Measurements from ENCODE around the gene AVP.

Gene AVP

GRCh38 chr20:3039426-3039825 is 45.1 kb downstream of the AVP start:
- Histone ChIP-seq H3K9me3 (ENCODE audit: control insufficient read depth, low read length) (no peaks in the 10 kb centered on the region), H3K9ac (ENCODE audit: low read length) (no peak overlapping the region), H3K4me3 (ENCODE audit: low read length) (no peak overlapping the region), H3K4me1 (ENCODE audit: control insufficient read depth, insufficient read depth, low read length) (peaks cover 5% of the 10 kb centered on the region), H3K27me3 (ENCODE audit: control insufficient read depth, insufficient read depth, low read length) (no peaks in the 10 kb centered on the region), H3K36me3 (ENCODE audit: control insufficient read depth, insufficient read depth, low read length) (peaks cover 28% of the 10 kb centered on the region)

- no peak overlapping the region for H3K9ac ChIP-seq (ENCODE audit: low read length)
- peaks cover 28% of the 10 kb centered on the region for H3K36me3 ChIP-seq (ENCODE audit: control insufficient read depth, insufficient read depth, low read length)
- no peaks in the 10 kb centered on the region for H3K9me3 ChIP-seq (ENCODE audit: control insufficient read depth, low read length)
- H3K4me1 ChIP-seq (ENCODE audit: control insufficient read depth, insufficient read depth, low read length), result peaks cover 5% of the 10 kb centered on the region
- no peaks in the 10 kb centered on the region for H3K27me3 ChIP-seq (ENCODE audit: control insufficient read depth, insufficient read depth, low read length)
- no peak overlapping the region for H3K4me3 ChIP-seq (ENCODE audit: low read length)
Measured at GRCh38 chr20:3038454-3038853, 46.1 kb downstream of the AVP start.

DNA sequence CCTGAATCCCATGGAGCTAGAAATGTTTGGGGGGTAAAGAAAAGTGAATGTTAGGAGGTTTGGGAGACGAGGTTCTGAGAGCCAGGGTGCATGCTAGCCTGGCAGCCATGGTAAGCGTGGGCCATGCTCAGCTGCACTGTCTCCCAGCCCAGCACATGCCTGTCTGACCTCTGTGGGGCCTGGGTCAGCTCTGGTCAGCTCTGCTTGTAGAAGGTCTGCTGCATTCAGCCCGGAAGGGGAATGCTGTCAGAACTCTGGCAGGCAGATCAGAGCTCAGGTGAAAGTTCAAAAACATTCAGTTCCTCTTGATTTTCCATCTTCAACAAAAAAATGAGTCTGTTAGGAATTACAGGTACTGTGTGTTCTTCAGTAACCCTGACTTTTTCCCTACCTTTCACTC is 46.9 kb downstream of the AVP start:
- H3K4me1 ChIP-seq (ENCODE audit: control insufficient read depth, insufficient read depth, low read length), result peaks cover 5% of the 10 kb centered on the region
- no peaks in the 10 kb centered on the region for H3K9me3 ChIP-seq (ENCODE audit: control insufficient read depth, low read length)
- H3K4me3 ChIP-seq (ENCODE audit: low read length), result no peak overlapping the region
- H3K9ac ChIP-seq (ENCODE audit: low read length), result no peak overlapping the region
- H3K27me3 ChIP-seq (ENCODE audit: control insufficient read depth, insufficient read depth, low read length), result no peaks in the 10 kb centered on the region
- H3K36me3 ChIP-seq (ENCODE audit: control insufficient read depth, insufficient read depth, low read length), result peaks cover 28% of the 10 kb centered on the region

GRCh38 chr20:3032624-3033023 is 51.9 kb downstream of the AVP start:
- no peak overlapping the region for H3K9ac ChIP-seq (ENCODE audit: low read length)
- peaks cover 23% of the 10 kb centered on the region for H3K36me3 ChIP-seq (ENCODE audit: control insufficient read depth, insufficient read depth, low read length)
- no peak overlapping the region for H3K4me3 ChIP-seq (ENCODE audit: low read length)
- no peaks in the 10 kb centered on the region for H3K27me3 ChIP-seq (ENCODE audit: control insufficient read depth, insufficient read depth, low read length)
- no peaks in the 10 kb centered on the region for H3K4me1 ChIP-seq (ENCODE audit: control insufficient read depth, insufficient read depth, low read length)
- H3K9me3 ChIP-seq (ENCODE audit: control insufficient read depth, low read length), result no peaks in the 10 kb centered on the region

Measured in mucosa of stomach (tissue), 1 donor.